Endothelial cell (in vitro differentiated cells): Measurements from ENCODE around the gene DGKB. TPM values are rescaled to one million over a fixed set of nuclear protein-coding genes. Genes with fewer than 3 reads are reported as not detected.

Experiments used
- DNase-seq: peaks from one replicate; pipeline ENCODE4 v3.0.0; 2021; ENCODE audit warnings: low spot score
- H3K27ac Mint-ChIP-seq: one replicate; pipeline ENCODE4 v1.8.0; 2021; ENCODE audit warnings: mixed read lengths, inconsistent platforms; ENCODE audit not compliant: unreplicated experiment
- H3K27me3 Mint-ChIP-seq: one replicate; pipeline ENCODE4 v1.8.0; 2021; ENCODE audit warnings: mild to moderate bottlenecking, moderate library complexity, mixed read lengths, inconsistent platforms; ENCODE audit not compliant: unreplicated experiment
- H3K36me3 Mint-ChIP-seq: one replicate; pipeline ENCODE4 v1.8.0; 2021; ENCODE audit warnings: mild to moderate bottlenecking, low read depth, mixed read lengths, inconsistent platforms; ENCODE audit not compliant: unreplicated experiment
- H3K4me1 Mint-ChIP-seq: one replicate; pipeline ENCODE4 v1.8.0; 2021; ENCODE audit warnings: mild to moderate bottlenecking, mixed read lengths, inconsistent platforms; ENCODE audit not compliant: unreplicated experiment
- H3K4me3 Mint-ChIP-seq: one replicate; pipeline ENCODE4 v1.8.0; 2021; ENCODE audit warnings: mild to moderate bottlenecking, mixed read lengths, inconsistent platforms; ENCODE audit not compliant: unreplicated experiment
- H3K9me3 Mint-ChIP-seq: one replicate; pipeline ENCODE4 v1.8.0; 2021; ENCODE audit warnings: mixed read lengths, inconsistent platforms; ENCODE audit not compliant: unreplicated experiment
- total RNA-seq: library from RNA; stranded (reverse); fragmentation: NEBNext Ultra II Directional; extraction: Animal tissue kit (Norgen Biotek cat#: 25700); gene quantifications from one replicate; pipeline ENCODE4 v1.2.1, GENCODE V29; 2021; ENCODE audit not compliant: unreplicated experiment
- TF ChIP-seq, protein P1 (sequence below): fragments of 200-600 bp; sonication (generic); IDR thresholded peaks from one replicate; pipeline ENCODE4 v1.5.0; 2021; ENCODE audit warnings: antibody characterized with exemption; ENCODE audit not compliant: unreplicated experiment

The DGKB gene
- total RNA-seq, 1 donor from 2014 or later, result 0.46 TPM

GRCh38 chr7:14604606-14605005, 297.9 kb downstream of the DGKB start:
- DNase-seq, result no peak
- no peak overlapping the region for H3K4me3 Mint-ChIP-seq
- H3K4me1 Mint-ChIP-seq, result peaks cover 4% of the 10 kb centered on the region
- H3K9me3 Mint-ChIP-seq, result no peaks in the 10 kb centered on the region
- H3K27ac Mint-ChIP-seq, result no peak overlapping the region
- peaks cover 1% of the 10 kb centered on the region for H3K27me3 Mint-ChIP-seq
- no peaks in the 10 kb centered on the region for H3K36me3 Mint-ChIP-seq
- TF ChIP-seq, protein P1, sequence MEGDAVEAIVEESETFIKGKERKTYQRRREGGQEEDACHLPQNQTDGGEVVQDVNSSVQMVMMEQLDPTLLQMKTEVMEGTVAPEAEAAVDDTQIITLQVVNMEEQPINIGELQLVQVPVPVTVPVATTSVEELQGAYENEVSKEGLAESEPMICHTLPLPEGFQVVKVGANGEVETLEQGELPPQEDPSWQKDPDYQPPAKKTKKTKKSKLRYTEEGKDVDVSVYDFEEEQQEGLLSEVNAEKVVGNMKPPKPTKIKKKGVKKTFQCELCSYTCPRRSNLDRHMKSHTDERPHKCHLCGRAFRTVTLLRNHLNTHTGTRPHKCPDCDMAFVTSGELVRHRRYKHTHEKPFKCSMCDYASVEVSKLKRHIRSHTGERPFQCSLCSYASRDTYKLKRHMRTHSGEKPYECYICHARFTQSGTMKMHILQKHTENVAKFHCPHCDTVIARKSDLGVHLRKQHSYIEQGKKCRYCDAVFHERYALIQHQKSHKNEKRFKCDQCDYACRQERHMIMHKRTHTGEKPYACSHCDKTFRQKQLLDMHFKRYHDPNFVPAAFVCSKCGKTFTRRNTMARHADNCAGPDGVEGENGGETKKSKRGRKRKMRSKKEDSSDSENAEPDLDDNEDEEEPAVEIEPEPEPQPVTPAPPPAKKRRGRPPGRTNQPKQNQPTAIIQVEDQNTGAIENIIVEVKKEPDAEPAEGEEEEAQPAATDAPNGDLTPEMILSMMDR, result no peak

DNA sequence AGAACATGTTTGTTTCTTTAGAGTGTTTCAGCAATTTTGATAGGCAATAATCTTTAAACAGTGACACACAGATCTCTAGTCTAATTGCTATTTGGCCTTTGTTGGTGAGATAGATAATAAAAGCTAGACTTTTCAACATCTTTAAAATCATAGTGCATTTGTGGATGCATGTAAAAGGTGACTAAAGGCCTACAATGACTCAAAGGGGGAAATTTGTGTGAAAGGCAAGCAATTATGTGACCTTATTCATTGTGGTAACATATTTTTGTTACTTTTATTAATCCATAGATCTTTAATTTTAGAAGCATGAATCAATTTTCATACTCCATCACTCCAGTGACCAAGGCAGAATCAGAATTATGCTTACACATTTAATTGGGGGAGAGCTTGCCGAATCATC, 299.7 kb downstream of the DGKB start:
- Mint-ChIP-seq H3K36me3 (no peaks in the 10 kb centered on the region), H3K27ac (no peak overlapping the region), H3K9me3 (no peaks in the 10 kb centered on the region), H3K27me3 (peaks cover 1% of the 10 kb centered on the region), H3K4me3 (no peak overlapping the region), H3K4me1 (peaks cover 4% of the 10 kb centered on the region)
- TF ChIP-seq, protein P1, result no peak
- no peak for DNase-seq

DNA sequence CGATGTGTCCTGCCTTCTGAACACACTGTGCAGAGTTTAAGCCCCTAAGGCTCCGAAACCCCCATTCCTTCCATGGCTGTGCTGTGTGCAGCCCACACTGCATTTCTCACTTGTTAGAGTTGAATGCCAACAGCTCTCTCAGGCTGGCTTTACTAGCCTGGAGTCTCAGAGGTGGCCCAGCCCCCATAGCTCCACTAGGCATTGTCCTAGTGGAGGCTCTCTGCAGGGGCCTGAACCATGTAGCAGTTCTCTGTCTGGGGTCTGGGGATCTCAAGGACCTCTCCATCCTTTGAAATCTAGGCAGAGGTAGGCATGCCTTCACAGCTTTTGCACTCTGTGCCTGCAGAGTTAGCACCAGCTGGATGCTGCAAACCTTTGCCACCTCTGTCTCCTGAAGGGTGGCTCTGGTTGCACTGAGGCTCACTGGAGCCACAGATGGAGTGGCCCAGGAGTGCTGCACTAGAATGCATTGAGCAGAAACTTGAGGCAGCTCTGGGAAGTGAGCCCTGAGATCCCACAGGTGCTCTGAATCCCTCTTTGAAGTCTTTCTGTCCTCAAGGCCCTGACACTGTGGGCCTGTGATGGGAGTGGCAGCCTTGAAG, 301.7 kb downstream of the DGKB start:
- Mint-ChIP-seq H3K27me3 (peaks cover 1% of the 10 kb centered on the region), H3K36me3 (no peaks in the 10 kb centered on the region), H3K4me1 (peaks cover under 1% of the 10 kb centered on the region), H3K27ac (no peak overlapping the region), H3K4me3 (no peak overlapping the region), H3K9me3 (no peaks in the 10 kb centered on the region)
- no peak for DNase-seq
- TF ChIP-seq, protein P1, result no peak

GRCh38 chr7:14598978-14599377, 303.6 kb downstream of the DGKB start:
- no peak overlapping the region for H3K4me3 Mint-ChIP-seq
- no peak overlapping the region for H3K27ac Mint-ChIP-seq
- DNase-seq, result no peak
- peaks cover 1% of the 10 kb centered on the region for H3K27me3 Mint-ChIP-seq
- TF ChIP-seq, protein P1, result no peak
- H3K4me1 Mint-ChIP-seq, result no peaks in the 10 kb centered on the region
- H3K9me3 Mint-ChIP-seq, result no peaks in the 10 kb centered on the region
- no peaks in the 10 kb centered on the region for H3K36me3 Mint-ChIP-seq

DNA sequence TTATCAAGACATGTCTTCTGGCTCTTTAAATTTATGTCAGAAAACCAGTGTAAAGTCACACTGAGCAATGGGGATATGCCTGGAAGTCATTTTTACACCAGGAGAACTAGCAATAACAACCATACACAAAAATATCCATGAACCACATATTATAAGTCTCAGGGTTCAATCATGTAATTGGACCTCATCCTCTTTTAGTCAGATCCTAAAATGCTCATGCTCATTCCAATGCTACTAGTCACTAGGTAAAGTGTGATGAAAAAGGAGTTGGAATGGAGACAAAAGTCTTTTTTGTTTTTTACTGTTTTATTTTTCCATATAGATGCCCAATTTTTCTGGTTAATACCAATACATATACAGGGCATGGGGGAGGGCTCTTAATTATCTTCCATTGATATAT, 306.1 kb downstream of the DGKB start:
- Mint-ChIP-seq H3K27ac (no peak overlapping the region), H3K9me3 (no peaks in the 10 kb centered on the region), H3K4me1 (no peaks in the 10 kb centered on the region), H3K36me3 (no peaks in the 10 kb centered on the region), H3K4me3 (no peak overlapping the region), H3K27me3 (no peaks in the 10 kb centered on the region)
- no peak for DNase-seq
- TF ChIP-seq, protein P1, result no peak
